Neural progenitor cell (in vitro differentiated cells): ENCODE data around the gene RAPGEF6. TPM values are rescaled to one million over a fixed set of nuclear protein-coding genes. Genes with fewer than 3 reads are reported as not detected.

Source experiments
- DNase-seq: peaks from one replicate; pipeline ENCODE4 v3.0.0-alpha.2; 2016; ENCODE audit warnings: low spot score
- H2AFZ ChIP-seq: fragments of 200-600 bp; sonication (generic); replicated peaks from 2 replicates; pipeline ENCODE4 v1.6.1; 2016; ENCODE audit warnings: antibody characterized with exemption
- H3F3A ChIP-seq: fragments of 200-600 bp; sonication (generic); 2 replicates; pipeline ENCODE4 v1.6.1; 2016; ENCODE audit warnings: antibody characterized with exemption, low read depth
- H3K27ac ChIP-seq: fragments of 200-600 bp; sonication (generic); 2 replicates; pipeline ENCODE4 v1.5.1; 2016; ENCODE audit warnings: mild to moderate bottlenecking
- H3K27me3 ChIP-seq: fragments of 200-600 bp; sonication (generic); 2 replicates; pipeline ENCODE4 v1.6.1; 2016; ENCODE audit warnings: mild to moderate bottlenecking, moderate library complexity
- H3K36me3 ChIP-seq: fragments of 200-600 bp; sonication (generic); 2 replicates; pipeline ENCODE4 v1.5.1; 2016
- H3K4me1 ChIP-seq: fragments of 200-600 bp; sonication (generic); 2 replicates; pipeline ENCODE4 v1.6.1; 2016; ENCODE audit warnings: mixed run types
- H3K4me2 ChIP-seq: fragments of 200-600 bp; sonication (generic); 2 replicates; pipeline ENCODE4 v1.6.1; 2016
- H3K4me3 ChIP-seq: fragments of 200-600 bp; sonication (generic); 2 replicates; pipeline ENCODE4 v1.5.1; 2016
- H3K79me2 ChIP-seq: fragments of 200-600 bp; sonication (generic); 2 replicates; pipeline ENCODE4 v1.6.1; 2016; ENCODE audit warnings: low read depth
- H3K9ac ChIP-seq: fragments of 200-600 bp; sonication (generic); 2 replicates; pipeline ENCODE4 v1.6.1; 2016
- H3K9me3 ChIP-seq: fragments of 200-600 bp; sonication (generic); 2 replicates; pipeline ENCODE4 v1.5.1; 2016; ENCODE audit warnings: low read depth
- H4K20me1 ChIP-seq: fragments of 200-600 bp; sonication (generic); 2 replicates; pipeline ENCODE4 v1.6.1; 2016; ENCODE audit warnings: low read depth
- H3K27ac Mint-ChIP-seq: 3 replicates; pipeline ENCODE4 v1.8.0; 2021; ENCODE audit warnings: mixed read lengths
- H3K27me3 Mint-ChIP-seq: 2 replicates; pipeline ENCODE4 v1.8.0; 2022; ENCODE audit warnings: low read depth, mild to moderate bottlenecking, inconsistent platforms, moderate library complexity, mixed read lengths; ENCODE audit not compliant: insufficient read depth
- H3K36me3 Mint-ChIP-seq: 3 replicates; pipeline ENCODE4 v1.8.0; 2021; ENCODE audit warnings: mixed read lengths
- H3K4me1 Mint-ChIP-seq: 3 replicates; pipeline ENCODE4 v1.8.0; 2021; ENCODE audit warnings: mixed read lengths
- H3K4me3 Mint-ChIP-seq: 3 replicates; pipeline ENCODE4 v1.8.0; 2021; ENCODE audit warnings: mild to moderate bottlenecking, moderate library complexity, mixed read lengths
- H3K9me3 Mint-ChIP-seq: 3 replicates; pipeline ENCODE4 v1.8.0; 2020; ENCODE audit warnings: mixed read lengths
- EZH2 ChIP-seq: fragments of 200-600 bp; sonication (generic); IDR thresholded peaks from 2 replicates; pipeline ENCODE4 v1.6.1; 2017; ENCODE audit warnings: antibody characterized with exemption, mild to moderate bottlenecking, moderate library complexity
- EZH2phosphoT487 ChIP-seq: fragments of 200-600 bp; sonication (generic); IDR thresholded peaks from 2 replicates; pipeline ENCODE4 v1.6.1; 2017; ENCODE audit warnings: antibody characterized with exemption
- total RNA-seq: library from RNA; depleted of rRNA; stranded (reverse); fragments of >200 nt; gene quantifications from 2 replicates; pipeline ENCODE4 v1.2.3, GENCODE V29; 2015; ENCODE audit warnings: low replicate concordance
- TF ChIP-seq, protein P1 (sequence below): fragments of 200-600 bp; sonication (generic); IDR thresholded peaks from 2 replicates; pipeline ENCODE4 v1.5.1; 2017; ENCODE audit warnings: antibody characterized with exemption, mild to moderate bottlenecking

RAPGEF6 gene
- total RNA-seq, 1 donor from 2014 or later = 18.1 TPM

DNA sequence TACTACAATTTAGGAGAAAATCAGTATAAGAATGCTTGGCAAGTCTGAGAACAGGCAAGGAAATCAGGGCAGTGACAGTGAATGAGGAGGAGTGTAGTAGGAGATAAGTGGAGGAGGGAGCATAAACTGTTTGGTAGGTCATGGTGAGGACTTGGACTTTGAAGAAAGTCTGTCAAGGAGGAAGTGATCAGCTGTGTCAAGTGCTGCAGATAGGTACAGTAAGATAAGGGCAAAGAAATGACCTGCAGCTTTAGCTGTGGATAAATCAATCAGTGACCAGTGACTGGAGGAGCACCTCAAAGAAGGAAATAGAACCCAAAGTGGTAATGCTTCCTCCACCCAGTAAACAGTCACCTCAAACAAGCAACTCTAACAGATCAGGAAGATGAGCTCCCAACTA, 106.3 kb downstream of the RAPGEF6 start:
- H3K27ac ChIP-seq = no peak overlapping the region
- H3K36me3 Mint-ChIP-seq = no peaks in the 10 kb centered on the region
- no peaks in the 10 kb centered on the region for H3K4me1 Mint-ChIP-seq
- no peaks in the 10 kb centered on the region for H3K27me3 ChIP-seq
- no peak overlapping the region for H3K4me3 Mint-ChIP-seq
- no peak overlapping the region for H3K4me3 ChIP-seq
- no peak for DNase-seq
- H3K9ac ChIP-seq = no peak overlapping the region
- no peaks in the 10 kb centered on the region for H3K9me3 ChIP-seq
- TF ChIP-seq, protein P1, sequence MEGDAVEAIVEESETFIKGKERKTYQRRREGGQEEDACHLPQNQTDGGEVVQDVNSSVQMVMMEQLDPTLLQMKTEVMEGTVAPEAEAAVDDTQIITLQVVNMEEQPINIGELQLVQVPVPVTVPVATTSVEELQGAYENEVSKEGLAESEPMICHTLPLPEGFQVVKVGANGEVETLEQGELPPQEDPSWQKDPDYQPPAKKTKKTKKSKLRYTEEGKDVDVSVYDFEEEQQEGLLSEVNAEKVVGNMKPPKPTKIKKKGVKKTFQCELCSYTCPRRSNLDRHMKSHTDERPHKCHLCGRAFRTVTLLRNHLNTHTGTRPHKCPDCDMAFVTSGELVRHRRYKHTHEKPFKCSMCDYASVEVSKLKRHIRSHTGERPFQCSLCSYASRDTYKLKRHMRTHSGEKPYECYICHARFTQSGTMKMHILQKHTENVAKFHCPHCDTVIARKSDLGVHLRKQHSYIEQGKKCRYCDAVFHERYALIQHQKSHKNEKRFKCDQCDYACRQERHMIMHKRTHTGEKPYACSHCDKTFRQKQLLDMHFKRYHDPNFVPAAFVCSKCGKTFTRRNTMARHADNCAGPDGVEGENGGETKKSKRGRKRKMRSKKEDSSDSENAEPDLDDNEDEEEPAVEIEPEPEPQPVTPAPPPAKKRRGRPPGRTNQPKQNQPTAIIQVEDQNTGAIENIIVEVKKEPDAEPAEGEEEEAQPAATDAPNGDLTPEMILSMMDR = no peak
- TF ChIP-seq EZH2phosphoT487 (no peak), EZH2 (no peak)
- H3K4me2 ChIP-seq = no peak overlapping the region
- peaks cover 3% of the 10 kb centered on the region for H4K20me1 ChIP-seq
- no peaks in the 10 kb centered on the region for H3K79me2 ChIP-seq
- H3F3A ChIP-seq = peaks cover 4% of the 10 kb centered on the region
- H2AFZ ChIP-seq = no peak overlapping the region
- no peak overlapping the region for H3K27ac Mint-ChIP-seq
- H3K9me3 Mint-ChIP-seq = no peaks in the 10 kb centered on the region
- no peaks in the 10 kb centered on the region for H3K36me3 ChIP-seq
- peaks cover 2% of the 10 kb centered on the region for H3K27me3 Mint-ChIP-seq
- peaks cover 9% of the 10 kb centered on the region for H3K4me1 ChIP-seq

DNA sequence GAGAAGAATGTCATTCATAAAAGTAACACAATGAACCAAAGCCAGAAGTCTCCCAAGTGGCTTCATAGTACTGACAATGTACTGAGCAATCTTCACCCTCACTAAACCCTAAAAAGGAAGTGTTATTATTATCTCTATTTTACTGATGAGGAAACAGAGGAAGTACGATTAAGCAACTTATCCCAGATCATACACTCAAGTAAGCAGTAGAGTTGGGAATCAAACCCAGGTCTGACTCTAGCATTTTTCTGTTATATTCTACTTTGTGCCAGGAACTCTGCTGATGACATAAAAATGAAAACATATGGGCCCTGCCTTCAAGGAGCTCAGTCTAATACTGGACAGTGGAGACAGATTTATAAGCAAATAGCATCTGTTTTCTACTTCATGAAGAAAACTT, 109.2 kb downstream of the RAPGEF6 start:
- Histone ChIP-seq H4K20me1 (peaks cover 4% of the 10 kb centered on the region), H3K9me3 (no peaks in the 10 kb centered on the region), H3F3A (peaks cover 4% of the 10 kb centered on the region), H3K36me3 (no peaks in the 10 kb centered on the region), H2AFZ (no peak overlapping the region), H3K79me2 (no peaks in the 10 kb centered on the region), H3K27ac (no peak overlapping the region), H3K9ac (no peak overlapping the region), H3K27me3 (no peaks in the 10 kb centered on the region), H3K4me2 (no peak overlapping the region), H3K4me3 (no peak overlapping the region), H3K4me1 (peaks cover 10% of the 10 kb centered on the region)
- no peak for TF ChIP-seq EZH2
- TF ChIP-seq, protein P1 = no peak
- no peak for TF ChIP-seq EZH2phosphoT487
- Mint-ChIP-seq H3K36me3 (peaks cover under 1% of the 10 kb centered on the region), H3K4me1 (no peaks in the 10 kb centered on the region), H3K4me3 (no peak overlapping the region), H3K27me3 (peaks cover 2% of the 10 kb centered on the region), H3K9me3 (no peaks in the 10 kb centered on the region), H3K27ac (no peak overlapping the region)
- DNase-seq = no peak

DNA sequence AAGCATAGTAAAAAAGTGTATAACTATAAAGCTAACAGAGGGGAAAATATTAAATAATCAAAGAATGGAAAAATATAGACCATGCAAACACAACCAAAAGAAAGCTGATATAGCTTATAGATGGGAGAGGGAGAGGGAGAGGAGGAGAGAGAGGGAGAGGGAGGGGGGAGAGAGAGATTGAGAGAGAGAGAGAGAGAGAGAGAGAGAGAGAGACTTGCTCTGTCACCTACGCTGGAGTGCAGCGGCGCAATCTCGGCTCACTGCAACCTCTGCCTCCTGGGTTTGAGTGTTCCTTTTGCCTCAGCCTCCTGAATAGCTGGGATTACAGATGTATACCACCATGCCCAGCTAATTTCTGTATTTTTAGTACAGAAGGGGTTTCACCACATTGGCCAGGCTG, 110.6 kb downstream of the RAPGEF6 start:
- Histone ChIP-seq H3K4me2 (no peak overlapping the region), H3K4me3 (no peak overlapping the region), H3K79me2 (no peaks in the 10 kb centered on the region), H3F3A (peaks cover 4% of the 10 kb centered on the region), H3K9me3 (no peaks in the 10 kb centered on the region), H3K9ac (no peak overlapping the region), H3K36me3 (no peaks in the 10 kb centered on the region), H4K20me1 (peaks cover 4% of the 10 kb centered on the region), H3K4me1 (peaks cover 10% of the 10 kb centered on the region), H2AFZ (no peak overlapping the region), H3K27ac (no peak overlapping the region), H3K27me3 (no peaks in the 10 kb centered on the region)
- no peak for TF ChIP-seq EZH2
- TF ChIP-seq, protein P1 = no peak
- no peak for TF ChIP-seq EZH2phosphoT487
- Mint-ChIP-seq H3K27me3 (peaks cover 2% of the 10 kb centered on the region), H3K27ac (no peak overlapping the region), H3K4me1 (no peaks in the 10 kb centered on the region), H3K4me3 (no peak overlapping the region), H3K36me3 (peaks cover 8% of the 10 kb centered on the region), H3K9me3 (no peaks in the 10 kb centered on the region)
- peak; percentile 5 for DNase-seq
